Kidney (tissue), 14 donors: ENCODE measurements around the gene SLC4A7. TPM values are rescaled to one million over a fixed set of nuclear protein-coding genes. Genes with fewer than 3 reads are reported as not detected.
"Not testable (repeated sequence)": the region's sequence is repeated elsewhere in the genome, so short reads cannot be mapped to it uniquely, and the experiment has no call there.

Experiments
- DNase-seq, 5 donors: peaks; one replicate each; pipeline ENCODE4 v3.0.0-alpha.2; 2013 to 2020
- FAIRE-seq: peaks from 2 replicates; lab custom pipeline; 2012; peaks lifted over from hg19 to GRCh38; lab: Jason Lieb, UNC
- H3K27ac ChIP-seq, 2 donors: one replicate each; pipeline ENCODE4 v1.7.0; 2013; ENCODE audit warnings: low read depth in 2 of 2, low read length in 2 of 2, inconsistent platforms in 1 of 2
- H3K27me3 ChIP-seq: one replicate; pipeline ENCODE4 v1.7.1; 2013; ENCODE audit warnings: low read length, inconsistent platforms; ENCODE audit not compliant: control insufficient read depth, insufficient read depth
- H3K36me3 ChIP-seq, 3 donors: one replicate each; pipeline versions ENCODE4 v1.7.0 to v1.7.1; 2013; ENCODE audit warnings: low read length in 3 of 3, control low read depth in 1 of 3, inconsistent platforms in 1 of 3; ENCODE audit not compliant: insufficient read depth in 3 of 3, control insufficient read depth in 2 of 3
- H3K4me1 ChIP-seq, 3 donors: one replicate each; pipeline versions ENCODE4 v1.7.0 to v1.7.1; 2013; ENCODE audit warnings: low read length in 3 of 3, inconsistent platforms in 1 of 3, low read depth in 1 of 3; ENCODE audit not compliant: control insufficient read depth in 2 of 3, insufficient read depth in 2 of 3
- H3K4me3 ChIP-seq, 3 donors: one replicate each; pipeline versions ENCODE4 v1.7.0 to v1.8.1; 2013; ENCODE audit warnings: low read length in 3 of 3, control low read depth in 1 of 3, inconsistent platforms in 1 of 3
- H3K9ac ChIP-seq, 3 donors: one replicate each; pipeline versions ENCODE4 v1.7.0 to v1.7.1; 2013; ENCODE audit warnings: low read length in 3 of 3, control low read depth in 1 of 3, inconsistent platforms in 1 of 3
- H3K9me3 ChIP-seq, 3 donors: one replicate each; pipeline versions ENCODE4 v1.7.0 to v1.7.1; 2013; ENCODE audit warnings: low read length in 3 of 3, control low read depth in 1 of 3, inconsistent platforms in 1 of 3; ENCODE audit not compliant: control insufficient read depth in 2 of 3, insufficient read depth in 1 of 3
- intact Hi-C: fragments of 100-400 bp; cut with DNase I; formaldehyde crosslinking; loops from one replicate; pipeline ENCODE4 v1.11.1; 2022
- polyA plus RNA-seq: library from polyadenylated mRNA; stranded (reverse); fragments of 350-450 nt; fragmentation: Illumina TruSeq; extraction: RNeasy Lipid Tissue Mini Kit (QIAGEN cat#74804); gene quantifications from one replicate; pipeline ENCODE4 v1.2.3, GENCODE V29; 2014; ENCODE audit warnings: low read depth, low replicate concordance; ENCODE audit not compliant: insufficient read depth
- total RNA-seq: library from RNA; stranded (reverse); fragmentation: NEBNext Ultra II Directional; extraction: Animal tissue kit (Norgen Biotek cat#: 25700); gene quantifications from one replicate; pipeline ENCODE4 v1.2.1, GENCODE V29; 2021
- TF ChIP-seq, protein P1 (sequence below): IDR thresholded peaks from 3 replicates; pipeline ENCODE4 v1.5.1; 2012; ENCODE audit warnings: mild to moderate bottlenecking, moderate library complexity, borderline replicate concordance; ENCODE audit not compliant: insufficient read depth; ENCODE audit errors: extremely low read depth
- donor health status: control.
- donor health status: control.
- donor health status: control.
- donor health status: control.
- donor health status: control.
- donor health status: DM: yes; HTN: yes; CAD: no.
- donor health status: Normal renal cell carcinoma (clear cell type).

Gene SLC4A7
- total and polyA plus RNA-seq, 2 donors from 2014 or later, result 3.5 to 47.5 TPM

DNA sequence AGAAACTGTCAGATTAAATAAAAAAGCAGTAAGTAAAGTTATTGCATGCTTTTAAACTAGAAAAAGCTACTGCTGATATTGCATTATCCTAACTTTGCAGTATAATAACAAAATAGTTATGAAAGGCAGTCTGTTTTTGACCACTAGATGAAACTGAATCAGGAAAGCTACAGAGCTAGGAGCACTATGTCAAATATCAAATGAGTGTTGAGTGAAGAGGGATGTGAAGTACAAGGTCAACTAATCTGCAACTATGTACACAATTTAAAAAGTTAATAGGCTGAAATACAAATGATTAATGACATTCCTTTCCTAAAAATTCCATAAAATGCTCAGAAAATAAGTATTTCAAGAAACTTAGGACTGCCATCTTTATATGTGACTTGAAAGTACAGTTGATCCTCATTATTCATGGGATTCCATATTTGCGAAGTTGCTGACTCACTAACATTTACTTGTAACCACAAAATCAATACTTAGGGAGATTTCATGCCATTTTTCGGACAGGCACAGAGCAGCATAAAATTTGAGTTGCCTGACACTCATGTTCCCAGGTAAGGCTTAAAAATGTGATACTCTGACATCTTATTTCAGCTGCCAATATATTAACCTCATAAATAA, 34.5 kb downstream of the SLC4A7 start:
- Histone ChIP-seq H3K9me3 (no peaks in the 10 kb centered on the region), H3K36me3 (no peaks in the 10 kb centered on the region), H3K9ac (no peak overlapping the region), H3K4me3 (no peak overlapping the region), H3K27me3 (no peaks in the 10 kb centered on the region), H3K4me1 (peaks cover 0 to 3% (median 0%) of the 10 kb centered on the region in 3 donors), H3K27ac (no peak overlapping the region)
- intact Hi-C loops, result no loop called here
- TF ChIP-seq, protein P1, sequence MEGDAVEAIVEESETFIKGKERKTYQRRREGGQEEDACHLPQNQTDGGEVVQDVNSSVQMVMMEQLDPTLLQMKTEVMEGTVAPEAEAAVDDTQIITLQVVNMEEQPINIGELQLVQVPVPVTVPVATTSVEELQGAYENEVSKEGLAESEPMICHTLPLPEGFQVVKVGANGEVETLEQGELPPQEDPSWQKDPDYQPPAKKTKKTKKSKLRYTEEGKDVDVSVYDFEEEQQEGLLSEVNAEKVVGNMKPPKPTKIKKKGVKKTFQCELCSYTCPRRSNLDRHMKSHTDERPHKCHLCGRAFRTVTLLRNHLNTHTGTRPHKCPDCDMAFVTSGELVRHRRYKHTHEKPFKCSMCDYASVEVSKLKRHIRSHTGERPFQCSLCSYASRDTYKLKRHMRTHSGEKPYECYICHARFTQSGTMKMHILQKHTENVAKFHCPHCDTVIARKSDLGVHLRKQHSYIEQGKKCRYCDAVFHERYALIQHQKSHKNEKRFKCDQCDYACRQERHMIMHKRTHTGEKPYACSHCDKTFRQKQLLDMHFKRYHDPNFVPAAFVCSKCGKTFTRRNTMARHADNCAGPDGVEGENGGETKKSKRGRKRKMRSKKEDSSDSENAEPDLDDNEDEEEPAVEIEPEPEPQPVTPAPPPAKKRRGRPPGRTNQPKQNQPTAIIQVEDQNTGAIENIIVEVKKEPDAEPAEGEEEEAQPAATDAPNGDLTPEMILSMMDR, result no peak
- FAIRE-seq (no peak), DNase-seq (no peak)

DNA sequence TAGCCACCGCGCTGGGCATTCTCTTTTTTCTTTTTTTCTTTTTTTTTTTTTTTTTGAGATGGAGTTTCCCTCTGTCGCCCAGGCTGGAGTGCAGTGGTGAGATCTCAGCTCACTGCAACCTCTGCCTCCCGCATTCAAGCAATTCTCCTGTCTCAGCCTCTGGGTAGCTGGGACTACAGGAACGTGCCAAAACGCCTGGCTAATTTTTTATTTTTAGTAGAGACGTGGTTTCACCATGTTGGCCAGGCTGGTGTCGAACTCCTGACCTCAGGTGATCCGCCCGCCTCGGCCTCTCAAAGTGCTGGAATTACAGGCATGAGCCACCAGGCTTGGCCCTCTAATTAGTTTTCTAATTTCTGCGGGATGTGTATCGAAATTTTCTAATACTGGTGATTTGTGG, 41.2 kb downstream of the SLC4A7 start:
- H3K36me3 ChIP-seq, H3K9me3 ChIP-seq, H3K27ac ChIP-seq, DNase-seq, FAIRE-seq, H3K9ac ChIP-seq, H3K27me3 ChIP-seq, H3K4me1 ChIP-seq, H3K4me3 ChIP-seq, intact Hi-C loops: not testable (repeated sequence)

DNA sequence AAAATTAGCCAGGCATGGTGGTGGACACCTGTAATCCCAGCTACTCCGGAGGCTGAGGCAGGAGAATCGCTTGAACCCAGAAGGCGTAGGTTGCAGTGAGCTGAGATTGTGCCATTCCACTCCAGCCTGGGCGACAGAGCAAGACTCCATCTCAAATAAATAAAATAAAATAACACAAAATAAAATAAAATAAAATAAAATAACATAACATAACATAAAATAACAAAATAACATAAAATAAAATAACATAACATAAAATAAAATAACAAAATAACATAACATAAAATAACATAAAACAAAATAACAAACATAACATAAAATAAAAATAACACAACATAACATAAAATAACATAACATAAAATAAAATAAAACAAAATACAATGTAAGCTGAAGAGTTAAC, 45.8 kb downstream of the SLC4A7 start:
- FAIRE-seq, result peak; percentile 99
- H3K9ac ChIP-seq, H3K9me3 ChIP-seq, H3K4me1 ChIP-seq, H3K27ac ChIP-seq, intact Hi-C loops, H3K27me3 ChIP-seq, H3K4me3 ChIP-seq, H3K36me3 ChIP-seq, DNase-seq: not testable (repeated sequence)

DNA sequence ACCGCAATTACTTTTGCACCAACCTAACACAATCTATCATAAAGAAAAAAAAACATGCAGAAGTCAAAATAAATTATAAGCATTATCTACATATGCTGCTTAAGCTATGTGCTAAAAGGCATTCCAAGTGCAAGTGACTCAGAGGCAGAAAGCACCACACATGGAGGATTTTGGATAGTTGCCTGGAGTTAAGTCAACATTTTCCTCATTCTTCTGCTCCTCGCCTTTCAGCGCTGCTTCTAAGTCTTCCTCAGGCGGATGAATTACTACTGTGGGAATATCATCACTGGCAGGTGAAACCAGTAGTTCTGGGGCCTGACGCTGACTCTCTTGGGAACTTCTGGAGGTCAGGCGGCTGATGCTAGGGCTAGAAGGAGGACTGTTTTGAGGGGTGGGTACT, 53.1 kb downstream of the SLC4A7 start:
- H3K9me3 ChIP-seq, result no peaks in the 10 kb centered on the region
- H3K27me3 ChIP-seq, result no peaks in the 10 kb centered on the region
- no peak overlapping the region for H3K27ac ChIP-seq
- peak in 3 of 5 donors; percentile 42 to 83 (median 53) for DNase-seq
- FAIRE-seq, result no peak
- peaks cover 0 to 7% (median 0%) of the 10 kb centered on the region in 3 donors for H3K4me1 ChIP-seq
- no peak overlapping the region for H3K4me3 ChIP-seq
- TF ChIP-seq, protein P1, result no peak
- H3K36me3 ChIP-seq, result peaks cover 0 to 3% (median 0%) of the 10 kb centered on the region in 3 donors
- intact Hi-C loops, result no loop called here
- H3K9ac ChIP-seq, result no peak overlapping the region
